GM18873 (cell line): Measurements from ENCODE around the gene TUBB2B.
"Not testable (repeated sequence)": the region's sequence is repeated elsewhere in the genome, so short reads cannot be mapped to it uniquely, and the experiment has no call there.

ENCODE experiments used
- ATAC-seq: cut with Tn5 transposase; IDR thresholded peaks from one replicate; pipeline ENCODE4 v1.9.1; 2021; ENCODE audit warnings: mild to moderate bottlenecking, moderate library complexity, moderate number of reproducible peaks; ENCODE audit not compliant: unreplicated experiment, low FRiP score

Gene TUBB2B

GRCh38 chr6:3213334-3213695 is 14.1 kb downstream of the TUBB2B start:
- no peak for ATAC-seq

- ATAC-seq = no peak
Observed at GRCh38 chr6:3212261-3212660, 15.2 kb downstream of the TUBB2B start.

GRCh38 chr6:3211681-3212080 is 15.8 kb downstream of the TUBB2B start:
- no peak for ATAC-seq

GRCh38 chr6:3210024-3210610 is 17.3 kb downstream of the TUBB2B start:
- ATAC-seq = no peak

GRCh38 chr6:3209114-3210023 is 18.1 kb downstream of the TUBB2B start:
- ATAC-seq = no peak

GRCh38 chr6:3208775-3209113 is 18.7 kb downstream of the TUBB2B start:
- no peak for ATAC-seq

- no peak for ATAC-seq
Observed at GRCh38 chr6:3208098-3208774, 19.2 kb downstream of the TUBB2B start.

GRCh38 chr6:3206339-3207015 is 21.0 kb downstream of the TUBB2B start:
- ATAC-seq = no peak

- ATAC-seq = no peak
Observed at GRCh38 chr6:3205913-3206312, 21.5 kb downstream of the TUBB2B start.

GRCh38 chr6:3204921-3205320 is 22.5 kb downstream of the TUBB2B start:
- no peak for ATAC-seq

- ATAC-seq = no peak
Observed at GRCh38 chr6:3202999-3203696, 24.3 kb downstream of the TUBB2B start.

- ATAC-seq = no peak
Observed at GRCh38 chr6:3201388-3201787, 26.1 kb downstream of the TUBB2B start.

GRCh38 chr6:3200682-3201081 is 26.8 kb downstream of the TUBB2B start:
- no peak for ATAC-seq

- no peak for ATAC-seq
Observed at GRCh38 chr6:3199382-3199781, 28.1 kb downstream of the TUBB2B start.

GRCh38 chr6:3197734-3198133 is 29.7 kb downstream of the TUBB2B start:
- not testable (repeated sequence) for ATAC-seq

GRCh38 chr6:3196770-3197169 is 30.7 kb downstream of the TUBB2B start:
- no peak for ATAC-seq

GRCh38 chr6:3195695-3196497 is 31.6 kb downstream of the TUBB2B start:
- no peak for ATAC-seq

GRCh38 chr6:3195420-3195694 is 32.1 kb downstream of the TUBB2B start:
- no peak for ATAC-seq

GRCh38 chr6:3194535-3195419 is 32.7 kb downstream of the TUBB2B start:
- no peak for ATAC-seq
